K562 (cell line): Measurements from ENCODE around the gene LPCAT3. TPM values are rescaled to one million over a fixed set of nuclear protein-coding genes. Genes with fewer than 3 reads are reported as not detected.

ENCODE experiments used
- CBX8 ChIP-seq: fragments of 200-600 bp; sonication (generic); IDR thresholded peaks from 2 replicates; pipeline ENCODE4 v1.6.1; 2012; ENCODE audit warnings: borderline replicate concordance, mixed run types, low read depth, mild to moderate bottlenecking, moderate library complexity, mixed read lengths, low read length, control low read depth, inconsistent platforms; ENCODE audit not compliant: poor library complexity, severe bottlenecking; ENCODE audit errors: extremely low read depth
- CEBPG ChIP-seq, 3 experiments: fragments of 200-800 bp in 1 of 3; sonication (Bioruptor generic) in 1 of 3; sonication (generic) in 1 of 3; formaldehyde crosslinking in 1 of 3; IDR thresholded peaks in 2 of 3; conservative IDR thresholded peaks in 1 of 3; 2 replicates each; pipeline versions ENCODE4 v1.6.1 to v1.8.0; 2016 to 2022; ENCODE audit warnings: missing compliant biosample characterization in 2 of 3, missing genetic modification characterization in 2 of 3, mild to moderate bottlenecking in 1 of 3, missing genetic modification reagents in 1 of 3
- HDAC1 ChIP-seq, 2 experiments: fragments of 450-650 bp; IDR thresholded peaks; 2 replicates each; pipeline ENCODE4 v1.6.1; 2016 to 2017; ENCODE audit warnings: inconsistent platforms in 1 of 2, mild to moderate bottlenecking in 1 of 2, moderate library complexity in 1 of 2
- MYNN ChIP-seq, 2 experiments: sonication (generic); formaldehyde crosslinking in 1 of 2; IDR thresholded peaks; 2 replicates each; pipeline versions ENCODE4 v1.5.0 to v1.6.1; 2016 to 2020; ENCODE audit warnings: antibody characterized with exemption in 1 of 2, missing genetic modification reagents in 1 of 2
- POLR2G ChIP-seq: fragments of 200-400 bp; formaldehyde crosslinking; IDR thresholded peaks from 2 replicates; pipeline ENCODE4 v1.6.1; 2017; ENCODE audit warnings: low read depth, mild to moderate bottlenecking, antibody characterized with exemption, low read length, moderate library complexity
- RCOR1 ChIP-seq, 2 experiments: IDR thresholded peaks; 2 replicates each; pipeline ENCODE4 v1.6.1; 2012; ENCODE audit warnings: low read depth in 2 of 2, low read length in 2 of 2, borderline replicate concordance in 1 of 2, improper control_type of control experiment in 1 of 2
- RFX5 ChIP-seq: IDR thresholded peaks from 2 replicates; pipeline ENCODE4 v1.6.1; 2011; ENCODE audit warnings: low read depth, mild to moderate bottlenecking, improper control_type of control experiment, low read length
- SAFB ChIP-seq: fragments of 200-400 bp; formaldehyde crosslinking; IDR thresholded peaks from 2 replicates; pipeline ENCODE4 v1.6.1; 2017; ENCODE audit warnings: low read depth, low read length, borderline replicate concordance
- SMAD2 ChIP-seq: fragments of 150-350 bp; IDR thresholded peaks from 2 replicates; pipeline ENCODE4 v1.6.1; 2014; ENCODE audit warnings: low read depth, mild to moderate bottlenecking, low read length
- SREBF2 ChIP-seq: sonication (generic); formaldehyde crosslinking; IDR thresholded peaks from 2 replicates; pipeline ENCODE4 v1.4.0; 2020; ENCODE audit warnings: mild to moderate bottlenecking, missing genetic modification reagents
- ZNF184 ChIP-seq: sonication (generic); formaldehyde crosslinking; IDR thresholded peaks from 2 replicates; pipeline ENCODE4 v1.5.0; 2020; ENCODE audit warnings: missing genetic modification reagents
- ZNF232 ChIP-seq: sonication (generic); formaldehyde crosslinking; IDR thresholded peaks from 2 replicates; pipeline ENCODE4 v1.8.0; 2022; ENCODE audit warnings: mild to moderate bottlenecking, missing genetic modification reagents
- ZNF431 ChIP-seq: sonication (generic); formaldehyde crosslinking; IDR thresholded peaks from 2 replicates; pipeline ENCODE4 v1.8.0; 2022; ENCODE audit warnings: mild to moderate bottlenecking, missing genetic modification reagents
- ZNF764 ChIP-seq: fragments of 250-450 bp; sonication (Bioruptor Pico); IDR thresholded peaks from 2 replicates; pipeline ENCODE4 v1.4.0; 2020; ENCODE audit warnings: low read depth, mild to moderate bottlenecking, moderate library complexity
- polyA plus RNA-seq, 8 experiments: library from polyadenylated mRNA; depleted of rRNA in 4 of 8; stranded (reverse) in 5 of 8; unstranded in 3 of 8; fragments of >200 nt; fragmentation: Nextera tagmentation in 2 of 8; fragmentation: Illumina TruSeq in 1 of 8; extraction: Ambion mirVana in 2 of 8; extraction: Trizol in 1 of 8; gene quantifications; 2 replicates each; pipeline versions ENCODE4 v1.2.1 to v1.2.3, GENCODE V29; 2011 to 2014; ENCODE audit warnings: inconsistent platforms in 1 of 8, missing spikeins in 1 of 8
- total RNA-seq, 7 experiments: library from RNA; depleted of rRNA in 6 of 7; stranded (reverse); fragments of >200 nt in 6 of 7; fragmentation: Illumina TruSeq in 2 of 7; extraction: Trizol in 2 of 7; gene quantifications; 2 replicates each; pipeline versions ENCODE4 v1.2.1 to v1.2.3, GENCODE V29; 2011 to 2021; ENCODE audit warnings: low replicate concordance in 1 of 7
- TF ChIP-seq, protein P1 (sequence below): fragments of 150-350 bp; conservative IDR thresholded peaks from 2 replicates; pipeline ENCODE4 v1.6.1; 2014; ENCODE audit warnings: low read length

Gene LPCAT3
- total and polyA plus RNA-seq, 9 of the 15 experiments (the other 6 are each of a cell fraction or from before 2014, with no cell fraction given), result 4.9 to 52.5 (median 25.3) TPM

- TF ChIP-seq POLR2G (0 out of 2 replicates have a peak, but pooled peaks have one; percentile 23), RCOR1 (IDR thresholded peaks at IDR 0.05; ENCODE audit: borderline replicate concordance in 1 of 2, low read depth in 2 of 2, low read length in 2 of 2) (no peak), ZNF184 (CRISPR knock-in tag) (no peak), HDAC1 (IDR thresholded peaks at IDR 0.05) (no peak), SREBF2 (CRISPR knock-in tag) (no peak), RFX5 (no peak), ZNF764 (CRISPR knock-in tag) (no peak), SAFB (no peak), CBX8 (no peak), CEBPG (CRISPR knock-in tag; IDR thresholded peaks at IDR 0.05) (no peak), CEBPG (tag; conservative IDR thresholded peaks at IDR 0.05 in 1 of 2, IDR thresholded peaks at IDR 0.05 in 1 of 2) (no peak), ZNF431 (CRISPR knock-in tag) (no peak), SMAD2 (no peak), ZNF232 (no peak), MYNN (IDR thresholded peaks at IDR 0.05) (no peak), MYNN (CRISPR knock-in tag; IDR thresholded peaks at IDR 0.05) (no peak)
- TF ChIP-seq, protein P1, sequence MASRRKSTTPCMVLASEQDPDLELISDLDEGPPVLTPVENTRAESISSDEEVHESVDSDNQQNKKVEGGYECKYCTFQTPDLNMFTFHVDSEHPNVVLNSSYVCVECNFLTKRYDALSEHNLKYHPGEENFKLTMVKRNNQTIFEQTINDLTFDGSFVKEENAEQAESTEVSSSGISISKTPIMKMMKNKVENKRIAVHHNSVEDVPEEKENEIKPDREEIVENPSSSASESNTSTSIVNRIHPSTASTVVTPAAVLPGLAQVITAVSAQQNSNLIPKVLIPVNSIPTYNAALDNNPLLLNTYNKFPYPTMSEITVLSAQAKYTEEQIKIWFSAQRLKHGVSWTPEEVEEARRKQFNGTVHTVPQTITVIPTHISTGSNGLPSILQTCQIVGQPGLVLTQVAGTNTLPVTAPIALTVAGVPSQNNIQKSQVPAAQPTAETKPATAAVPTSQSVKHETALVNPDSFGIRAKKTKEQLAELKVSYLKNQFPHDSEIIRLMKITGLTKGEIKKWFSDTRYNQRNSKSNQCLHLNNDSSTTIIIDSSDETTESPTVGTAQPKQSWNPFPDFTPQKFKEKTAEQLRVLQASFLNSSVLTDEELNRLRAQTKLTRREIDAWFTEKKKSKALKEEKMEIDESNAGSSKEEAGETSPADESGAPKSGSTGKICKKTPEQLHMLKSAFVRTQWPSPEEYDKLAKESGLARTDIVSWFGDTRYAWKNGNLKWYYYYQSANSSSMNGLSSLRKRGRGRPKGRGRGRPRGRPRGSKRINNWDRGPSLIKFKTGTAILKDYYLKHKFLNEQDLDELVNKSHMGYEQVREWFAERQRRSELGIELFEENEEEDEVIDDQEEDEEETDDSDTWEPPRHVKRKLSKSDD, result no peak
Measured at GRCh38 chr12:6942331-6942665, 76.0 kb downstream of the LPCAT3 start (continued).
